DND-41 (cell line): ENCODE data around the gene DAGLA.

ENCODE experiments used
- ATAC-seq: fragments of 200-7000 bp; cut with Tn5 transposase; 3 replicates; pipeline ENCODE4 v1.9.1; 2021; ENCODE audit warnings: low read depth; ENCODE audit not compliant: insufficient read depth
- DNase-seq: peaks from one replicate; pipeline ENCODE4 v3.0.0-alpha.2; 2020
- H2AFZ ChIP-seq: 2 replicates; pipeline ENCODE4 v1.6.0; 2012; ENCODE audit warnings: low read depth, low read length
- H3K27ac ChIP-seq: 2 replicates; pipeline ENCODE4 v1.5.1; 2012; ENCODE audit warnings: low read length, inconsistent platforms
- H3K27me3 ChIP-seq: fragments of 200-600 bp; sonication (generic); 2 replicates; pipeline ENCODE4 v1.6.0; 2012; ENCODE audit warnings: low read length, mild to moderate bottlenecking, inconsistent platforms; ENCODE audit not compliant: insufficient read depth, poor library complexity
- H3K36me3 ChIP-seq: 2 replicates; pipeline ENCODE4 v1.5.1; 2012; ENCODE audit warnings: low read length, inconsistent platforms; ENCODE audit not compliant: insufficient read depth
- H3K4me1 ChIP-seq: 2 replicates; pipeline ENCODE4 v1.5.1; 2012; ENCODE audit warnings: mild to moderate bottlenecking, low read length; ENCODE audit not compliant: insufficient read depth
- H3K4me2 ChIP-seq: 2 replicates; pipeline ENCODE4 v1.6.0; 2012; ENCODE audit warnings: mild to moderate bottlenecking, moderate library complexity, low read length, inconsistent platforms; ENCODE audit not compliant: insufficient read depth
- H3K4me3 ChIP-seq, 2 experiments: fragments of 200-600 bp in 1 of 2; shearing (Covaris generic) in 1 of 2; 2 replicates each; pipeline ENCODE4 v1.5.1; 2012 to 2016; ENCODE audit warnings: inconsistent platforms in 2 of 2, low read length in 2 of 2, mild to moderate bottlenecking in 2 of 2, low read depth in 1 of 2, moderate library complexity in 1 of 2
- H3K79me2 ChIP-seq: 2 replicates; pipeline ENCODE4 v1.6.0; 2012; ENCODE audit warnings: low read length, inconsistent platforms; ENCODE audit not compliant: insufficient read depth
- H3K9ac ChIP-seq: 2 replicates; pipeline ENCODE4 v1.6.0; 2012; ENCODE audit warnings: low read depth, mild to moderate bottlenecking, inconsistent platforms, low read length, moderate library complexity
- H3K9me3 ChIP-seq: 2 replicates; pipeline ENCODE4 v1.5.1; 2012; ENCODE audit warnings: low read length, moderate library complexity, mild to moderate bottlenecking, inconsistent platforms; ENCODE audit not compliant: insufficient read depth, severe bottlenecking
- H4K20me1 ChIP-seq: 2 replicates; pipeline ENCODE4 v1.6.0; 2012; ENCODE audit warnings: low read length; ENCODE audit not compliant: insufficient read depth
- CTCF ChIP-seq: IDR thresholded peaks from 2 replicates; pipeline ENCODE4 v1.5.1; 2012; ENCODE audit warnings: borderline replicate concordance, low read length, moderate library complexity, mild to moderate bottlenecking; ENCODE audit not compliant: poor library complexity, severe bottlenecking; ENCODE audit errors: extremely low read depth
- EZH2 ChIP-seq: IDR thresholded peaks from 3 replicates; pipeline ENCODE4 v1.6.1; 2012; ENCODE audit warnings: borderline replicate concordance, low read depth, mild to moderate bottlenecking, moderate library complexity, low read length, inconsistent platforms; ENCODE audit not compliant: severe bottlenecking

Gene DAGLA

GRCh38 chr11:61764606-61765260 is 84.5 kb downstream of the DAGLA start:
- H3K4me2 ChIP-seq, result no peak overlapping the region
- H3K36me3 ChIP-seq, result no peaks in the 10 kb centered on the region
- H3K4me3 ChIP-seq, result no peak overlapping the region
- no peak overlapping the region for H3K9ac ChIP-seq
- no peaks in the 10 kb centered on the region for H3K79me2 ChIP-seq
- TF ChIP-seq CTCF (no peak), EZH2 (no peak)
- ATAC-seq, result no peak
- H4K20me1 ChIP-seq, result no peaks in the 10 kb centered on the region
- no peaks in the 10 kb centered on the region for H3K27me3 ChIP-seq
- no peak overlapping the region for H2AFZ ChIP-seq
- no peak overlapping the region for H3K27ac ChIP-seq
- DNase-seq, result no peak
- no peaks in the 10 kb centered on the region for H3K4me1 ChIP-seq
- H3K9me3 ChIP-seq, result no peaks in the 10 kb centered on the region

GRCh38 chr11:61765550-61766253 is 85.5 kb downstream of the DAGLA start:
- no peak overlapping the region for H3K9ac ChIP-seq
- H3K27ac ChIP-seq, result no peak overlapping the region
- no peak overlapping the region for H3K4me3 ChIP-seq
- no peak overlapping the region for H3K4me2 ChIP-seq
- TF ChIP-seq EZH2 (no peak), CTCF (no peak)
- H4K20me1 ChIP-seq, result no peaks in the 10 kb centered on the region
- H3K36me3 ChIP-seq, result no peaks in the 10 kb centered on the region
- H3K27me3 ChIP-seq, result no peaks in the 10 kb centered on the region
- ATAC-seq (no peak), DNase-seq (no peak)
- no peaks in the 10 kb centered on the region for H3K4me1 ChIP-seq
- no peaks in the 10 kb centered on the region for H3K9me3 ChIP-seq
- no peaks in the 10 kb centered on the region for H3K79me2 ChIP-seq
- H2AFZ ChIP-seq, result no peak overlapping the region

- Histone ChIP-seq H2AFZ (no peak overlapping the region), H3K9ac (no peak overlapping the region), H4K20me1 (no peaks in the 10 kb centered on the region), H3K36me3 (no peaks in the 10 kb centered on the region), H3K4me1 (no peaks in the 10 kb centered on the region), H3K27ac (no peak overlapping the region), H3K4me3 (no peak overlapping the region), H3K4me2 (no peak overlapping the region), H3K79me2 (no peaks in the 10 kb centered on the region), H3K27me3 (no peaks in the 10 kb centered on the region), H3K9me3 (no peaks in the 10 kb centered on the region)
- TF ChIP-seq CTCF, result no peak
- TF ChIP-seq EZH2, result no peak
- DNase-seq, result no peak
- no peak for ATAC-seq
Measured at GRCh38 chr11:61766353-61766841, 86.2 kb downstream of the DAGLA start.
